IMR-90 (cell line): ENCODE measurements around the gene KTN1. TPM values are rescaled to one million over a fixed set of nuclear protein-coding genes. Genes with fewer than 3 reads are reported as not detected.

Source experiments
- ATAC-seq: fragments of 200-7000 bp; cut with Tn5 transposase; 2 replicates; pipeline ENCODE4 v1.9.1; 2020; ENCODE audit warnings: low read depth, mild to moderate bottlenecking, moderate library complexity
- BruUV-seq: library from RNA; stranded (reverse); fragments of 400-500 nt; replicated peaks from 2 replicates; lab custom pipeline; 2021; lab: Mats Ljungman, UMichigan
- CTCF ChIA-PET: fragments of 300-600 bp; formaldehyde crosslinking; extraction: SDS; loops from one replicate; lab custom pipeline; 2021; ENCODE audit warnings: antibody characterized with exemption; lab: Yijun Ruan, JAX
- POLR2A ChIA-PET: fragments of 300-600 bp; sonication (Branson Sonifier 250); formaldehyde crosslinking; loops from one replicate; lab custom pipeline; 2022; ENCODE audit warnings: antibody characterized with exemption; ENCODE audit not compliant: unreplicated experiment; lab: Charles Lee
- DNase-seq: peaks from one replicate; pipeline ENCODE4 v3.0.0; 2013
- H2AFZ ChIP-seq: replicated peaks from 2 replicates; pipeline ENCODE3; 2013; ENCODE audit warnings: low read length, mild to moderate bottlenecking; ENCODE audit not compliant: poor library complexity
- H2AK5ac ChIP-seq: 2 replicates; pipeline ENCODE4 v1.6.1; 2013; ENCODE audit warnings: low read depth, low read length, inconsistent platforms
- H2AK9ac ChIP-seq: replicated peaks from 2 replicates; pipeline ENCODE3; 2013; ENCODE audit warnings: mild to moderate bottlenecking, low read depth, low read length, moderate library complexity; ENCODE audit not compliant: poor library complexity
- H2BK120ac ChIP-seq: 2 replicates; pipeline ENCODE4 v1.6.1; 2013; ENCODE audit warnings: low read depth, low read length, inconsistent platforms
- H2BK15ac ChIP-seq: 3 replicates; pipeline ENCODE4 v1.6.1; 2013; ENCODE audit warnings: low read depth, low read length, inconsistent platforms
- H2BK20ac ChIP-seq: 2 replicates; pipeline ENCODE4 v1.6.1; 2013; ENCODE audit warnings: low read depth, mild to moderate bottlenecking, inconsistent platforms, low read length, moderate library complexity
- H2BK5ac ChIP-seq: 2 replicates; pipeline ENCODE4 v1.6.1; 2013; ENCODE audit warnings: mild to moderate bottlenecking, low read depth, low read length, inconsistent platforms; ENCODE audit not compliant: poor library complexity, severe bottlenecking
- H3K14ac ChIP-seq: replicated peaks from 2 replicates; pipeline ENCODE4 v1.6.1; 2013; ENCODE audit warnings: low read depth, low read length, inconsistent platforms
- H3K18ac ChIP-seq: 2 replicates; pipeline ENCODE4 v1.6.1; 2013; ENCODE audit warnings: low read depth, low read length, control low read depth
- H3K23ac ChIP-seq: 2 replicates; pipeline ENCODE4 v1.6.1; 2013; ENCODE audit warnings: low read depth, low read length, inconsistent platforms
- H3K27ac ChIP-seq: 2 replicates; pipeline ENCODE4 v1.5.1; 2013; ENCODE audit warnings: mild to moderate bottlenecking, control low read depth, low read length; ENCODE audit not compliant: insufficient read depth
- H3K27me3 ChIP-seq: 2 replicates; pipeline ENCODE4 v1.6.1; 2013; ENCODE audit warnings: low read length; ENCODE audit not compliant: control insufficient read depth, insufficient read depth
- H3K36me3 ChIP-seq: 2 replicates; pipeline ENCODE4 v1.6.1; 2013; ENCODE audit warnings: low read length, mixed read lengths; ENCODE audit not compliant: control insufficient read depth, insufficient read depth
- H3K4ac ChIP-seq: 2 replicates; pipeline ENCODE4 v1.6.1; 2013; ENCODE audit warnings: low read depth, low read length, inconsistent platforms
- H3K4me1 ChIP-seq: 2 replicates; pipeline ENCODE4 v1.6.1; 2013; ENCODE audit warnings: low read length, mixed read lengths; ENCODE audit not compliant: control insufficient read depth, insufficient read depth
- H3K4me2 ChIP-seq: 2 replicates; pipeline ENCODE4 v1.6.1; 2013; ENCODE audit warnings: low read depth, mild to moderate bottlenecking, control low read depth, low read length, moderate library complexity
- H3K4me3 ChIP-seq: 2 replicates; pipeline ENCODE4 v1.5.1; 2013; ENCODE audit warnings: low read depth, mild to moderate bottlenecking, control low read depth, low read length, moderate library complexity; ENCODE audit not compliant: insufficient read depth
- H3K56ac ChIP-seq: 2 replicates; pipeline ENCODE4 v1.6.1; 2013; ENCODE audit warnings: low read length, inconsistent platforms; ENCODE audit not compliant: insufficient read depth; ENCODE audit errors: extremely low read depth
- H3K79me1 ChIP-seq, 2 experiments: 2 replicates each; pipeline ENCODE4 v1.6.1; 2013; ENCODE audit warnings: low read length in 2 of 2, inconsistent platforms in 1 of 2, low read depth in 1 of 2
- H3K9ac ChIP-seq: 2 replicates; pipeline ENCODE4 v1.6.1; 2013; ENCODE audit warnings: low read depth, low read length, control low read depth
- H3K9me1 ChIP-seq: 2 replicates; pipeline ENCODE4 v1.6.1; 2013; ENCODE audit warnings: low read length, inconsistent platforms; ENCODE audit not compliant: insufficient read depth
- H3K9me3 ChIP-seq: 2 replicates; pipeline ENCODE4 v1.6.1; 2013; ENCODE audit warnings: low read length; ENCODE audit not compliant: control insufficient read depth, insufficient read depth
- H4K20me1 ChIP-seq: 2 replicates; pipeline ENCODE4 v1.6.1; 2013; ENCODE audit warnings: low read length, inconsistent platforms; ENCODE audit not compliant: insufficient read depth
- H4K5ac ChIP-seq: 2 replicates; pipeline ENCODE4 v1.6.1; 2013; ENCODE audit warnings: mild to moderate bottlenecking, low read depth, low read length, control low read depth
- H4K8ac ChIP-seq, 2 experiments: 2 replicates each; pipeline ENCODE4 v1.6.1; 2013; ENCODE audit warnings: low read depth in 2 of 2, low read length in 2 of 2, control low read depth in 1 of 2, inconsistent platforms in 1 of 2
- H4K91ac ChIP-seq: 2 replicates; pipeline ENCODE4 v1.6.1; 2013; ENCODE audit warnings: low read depth, low read length, inconsistent platforms; ENCODE audit not compliant: insufficient read depth
- BHLHE40 ChIP-seq: fragments of 150-350 bp; IDR thresholded peaks from 2 replicates; pipeline ENCODE4 v1.6.1; 2016; ENCODE audit warnings: mild to moderate bottlenecking, low read depth, low read length
- CEBPB ChIP-seq: IDR thresholded peaks from 2 replicates; pipeline ENCODE4 v1.6.1; 2012; ENCODE audit warnings: low read depth, low read length, improper control_type of control experiment
- CHD1 ChIP-seq: IDR thresholded peaks from 2 replicates; pipeline ENCODE4 v1.6.1; 2012; ENCODE audit warnings: low read depth, low read length, improper control_type of control experiment
- MAFK ChIP-seq: IDR thresholded peaks from 2 replicates; pipeline ENCODE4 v1.6.1; 2012; ENCODE audit warnings: low read depth, low read length, improper control_type of control experiment
- MAZ ChIP-seq: IDR thresholded peaks from 2 replicates; pipeline ENCODE4 v1.6.1; 2012; ENCODE audit warnings: low read depth, mild to moderate bottlenecking, low read length, improper control_type of control experiment, moderate library complexity, borderline replicate concordance
- MXI1 ChIP-seq: IDR thresholded peaks from 2 replicates; pipeline ENCODE4 v1.6.1; 2012; ENCODE audit warnings: low read depth, mild to moderate bottlenecking, low read length, moderate library complexity, borderline replicate concordance
- NFE2L2 ChIP-seq: fragments of 150-350 bp; IDR thresholded peaks from 2 replicates; pipeline ENCODE4 v1.6.1; 2016; ENCODE audit warnings: low read depth, mild to moderate bottlenecking, low read length
- POLR2A ChIP-seq: IDR thresholded peaks from 2 replicates; pipeline ENCODE4 v1.6.1; 2012; ENCODE audit warnings: mild to moderate bottlenecking, low read depth, low read length
- RAD21 ChIP-seq: IDR thresholded peaks from 2 replicates; pipeline ENCODE4 v1.6.1; 2012; ENCODE audit warnings: low read length, improper control_type of control experiment
- RCOR1 ChIP-seq: IDR thresholded peaks from 2 replicates; pipeline ENCODE4 v1.6.1; 2012; ENCODE audit warnings: mild to moderate bottlenecking, low read length, improper control_type of control experiment; ENCODE audit not compliant: insufficient replicate concordance
- RFX5 ChIP-seq: IDR thresholded peaks from 2 replicates; pipeline ENCODE4 v1.8.0; 2012; ENCODE audit warnings: low read depth, mild to moderate bottlenecking, low read length, moderate library complexity
- SMC3 ChIP-seq: fragments of 150-350 bp; IDR thresholded peaks from 2 replicates; pipeline ENCODE4 v1.6.1; 2016; ENCODE audit warnings: low read depth, mild to moderate bottlenecking, antibody characterized with exemption, low read length, moderate library complexity
- WGBS, 2 experiments: methylation state at CpG; one replicate each; pipeline versions ENCODE4 v1.1.5 to v1.1.7; 2013; ENCODE audit warnings: missing lambda C conversion rate in 2 of 2; ENCODE audit not compliant: insufficient read length in 1 of 2; ENCODE audit errors: extremely low coverage in 2 of 2; 5-methylcytosine and 5-hydroxymethylcytosine counted together
- dilution Hi-C: fragments of 300-500 bp; cut with HindIII; formaldehyde crosslinking; loops from one replicate; pipeline ENCODE4 v1.14.3; 2018; ENCODE audit warnings: low sequenced_read_pairs; ENCODE audit not compliant: unreplicated experiment
- in situ Hi-C: fragments of 300-500 bp; cut with MboI; formaldehyde crosslinking; loops from 3 replicates; pipeline ENCODE4 v1.14.3; 2019; ENCODE audit warnings: low sequenced_read_pairs, inconsistent platforms, mixed read lengths
- intact Hi-C: fragments of 100-400 bp; cut with micrococcal nuclease; formaldehyde crosslinking; loops from 2 replicates; pipeline ENCODE4 v1.10.0; 2022
- polyA plus RNA-seq, 3 experiments: library from polyadenylated mRNA; depleted of rRNA; stranded (reverse); fragments of >200 nt; gene quantifications; 2 replicates each; pipeline ENCODE4 v1.2.3, GENCODE V29; 2012; ENCODE audit warnings: low replicate concordance in 1 of 3
- total RNA-seq: library from RNA; depleted of rRNA; stranded (reverse); fragments of >200 nt; gene quantifications from 2 replicates; pipeline ENCODE4 v1.2.3, GENCODE V29; 2012
- TF ChIP-seq, protein P1 (sequence below): fragments of 150-350 bp; IDR thresholded peaks from 2 replicates; pipeline ENCODE4 v1.6.1; 2016; ENCODE audit warnings: low read depth, mild to moderate bottlenecking, low read length, moderate library complexity, borderline replicate concordance
- TF ChIP-seq, protein P2 (sequence below): conservative IDR thresholded peaks from 2 replicates; pipeline ENCODE4 v1.5.1; 2012; ENCODE audit warnings: mild to moderate bottlenecking, low read depth, low read length, improper control_type of control experiment
- TF ChIP-seq, protein P3 (sequence below): fragments of 150-350 bp; IDR thresholded peaks from 2 replicates; pipeline ENCODE4 v1.6.1; 2017; ENCODE audit warnings: mild to moderate bottlenecking, antibody characterized with exemption, low read length, low read depth

Gene KTN1
- total and polyA plus RNA-seq, 2 of the 4 experiments (the other 2 are of a cell fraction) = 42.1 to 57.2 TPM

DNA sequence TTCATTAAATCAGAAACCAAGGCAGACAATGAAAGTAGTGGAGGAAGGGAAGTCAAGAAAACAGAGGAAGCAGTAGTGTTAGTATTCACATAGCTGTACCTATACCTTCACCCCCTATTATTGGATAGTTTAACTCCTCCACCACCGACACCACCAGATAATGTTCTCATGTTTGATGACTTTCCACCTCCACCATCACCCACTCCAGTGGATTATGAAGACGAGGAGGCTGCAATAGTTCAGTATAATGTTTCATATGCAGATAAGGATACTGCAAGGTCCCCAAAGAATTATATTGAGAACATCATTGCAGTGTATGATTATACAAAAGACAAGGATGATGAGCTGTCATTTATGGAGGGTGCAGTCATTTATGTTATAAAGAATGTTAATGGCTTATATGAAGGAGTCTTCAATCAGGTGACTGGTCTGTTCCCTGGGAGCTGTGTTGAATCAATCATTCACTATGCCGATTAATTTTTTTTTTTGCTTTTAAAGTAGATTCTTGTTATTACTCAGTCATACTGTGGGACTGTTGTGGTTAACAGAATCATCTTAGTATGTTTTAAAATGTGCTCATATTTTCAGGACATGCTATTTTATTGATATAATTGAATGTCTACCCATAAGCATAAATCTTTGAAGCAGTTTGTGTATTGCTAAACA is 32.2 kb upstream of the KTN1 start:
- no peaks in the 10 kb centered on the region for H4K20me1 ChIP-seq
- H2AFZ ChIP-seq = no peak overlapping the region
- ATAC-seq = no peak
- H2BK120ac ChIP-seq = no peak overlapping the region
- in situ Hi-C loops = no loop called here
- ChIA-PET POLR2A (no interaction called here), CTCF (interaction anchor here (1.5 kb wide), 1 partner anchor 9 kb away, joined by 4 read pairs; no protein-coding TSS in a partner anchor)
- no peaks in the 10 kb centered on the region for H3K27me3 ChIP-seq
- DNase-seq = no peak
- no TSS peak for BruUV-seq
- no peak overlapping the region for H2BK20ac ChIP-seq
- no peak overlapping the region for H2BK15ac ChIP-seq
- no peak overlapping the region for H4K8ac ChIP-seq
- H3K27ac ChIP-seq = no peak overlapping the region
- H3K36me3 ChIP-seq = no peaks in the 10 kb centered on the region
- no peak overlapping the region for H3K23ac ChIP-seq
- no peaks in the 10 kb centered on the region for H3K9me3 ChIP-seq
- no peak overlapping the region for H3K56ac ChIP-seq
- no peaks in the 10 kb centered on the region for H3K9me1 ChIP-seq
- no peak overlapping the region for H4K91ac ChIP-seq
- intact Hi-C loops = no loop called here
- TF ChIP-seq NFE2L2 = no peak
- no peak for TF ChIP-seq MAFK
- no peak for TF ChIP-seq MXI1
- TF ChIP-seq, protein P1, sequence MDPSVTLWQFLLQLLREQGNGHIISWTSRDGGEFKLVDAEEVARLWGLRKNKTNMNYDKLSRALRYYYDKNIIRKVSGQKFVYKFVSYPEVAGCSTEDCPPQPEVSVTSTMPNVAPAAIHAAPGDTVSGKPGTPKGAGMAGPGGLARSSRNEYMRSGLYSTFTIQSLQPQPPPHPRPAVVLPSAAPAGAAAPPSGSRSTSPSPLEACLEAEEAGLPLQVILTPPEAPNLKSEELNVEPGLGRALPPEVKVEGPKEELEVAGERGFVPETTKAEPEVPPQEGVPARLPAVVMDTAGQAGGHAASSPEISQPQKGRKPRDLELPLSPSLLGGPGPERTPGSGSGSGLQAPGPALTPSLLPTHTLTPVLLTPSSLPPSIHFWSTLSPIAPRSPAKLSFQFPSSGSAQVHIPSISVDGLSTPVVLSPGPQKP = no peak
- TF ChIP-seq CEBPB = no peak
- TF ChIP-seq BHLHE40 = no peak
- no peak for TF ChIP-seq MAZ
- TF ChIP-seq, protein P2, sequence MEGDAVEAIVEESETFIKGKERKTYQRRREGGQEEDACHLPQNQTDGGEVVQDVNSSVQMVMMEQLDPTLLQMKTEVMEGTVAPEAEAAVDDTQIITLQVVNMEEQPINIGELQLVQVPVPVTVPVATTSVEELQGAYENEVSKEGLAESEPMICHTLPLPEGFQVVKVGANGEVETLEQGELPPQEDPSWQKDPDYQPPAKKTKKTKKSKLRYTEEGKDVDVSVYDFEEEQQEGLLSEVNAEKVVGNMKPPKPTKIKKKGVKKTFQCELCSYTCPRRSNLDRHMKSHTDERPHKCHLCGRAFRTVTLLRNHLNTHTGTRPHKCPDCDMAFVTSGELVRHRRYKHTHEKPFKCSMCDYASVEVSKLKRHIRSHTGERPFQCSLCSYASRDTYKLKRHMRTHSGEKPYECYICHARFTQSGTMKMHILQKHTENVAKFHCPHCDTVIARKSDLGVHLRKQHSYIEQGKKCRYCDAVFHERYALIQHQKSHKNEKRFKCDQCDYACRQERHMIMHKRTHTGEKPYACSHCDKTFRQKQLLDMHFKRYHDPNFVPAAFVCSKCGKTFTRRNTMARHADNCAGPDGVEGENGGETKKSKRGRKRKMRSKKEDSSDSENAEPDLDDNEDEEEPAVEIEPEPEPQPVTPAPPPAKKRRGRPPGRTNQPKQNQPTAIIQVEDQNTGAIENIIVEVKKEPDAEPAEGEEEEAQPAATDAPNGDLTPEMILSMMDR = no peak
- no peak for TF ChIP-seq RFX5
- TF ChIP-seq RCOR1 = no peak
- no peak for TF ChIP-seq SMC3
- TF ChIP-seq CHD1 = no peak
- TF ChIP-seq RAD21 = no peak
- TF ChIP-seq, protein P3, sequence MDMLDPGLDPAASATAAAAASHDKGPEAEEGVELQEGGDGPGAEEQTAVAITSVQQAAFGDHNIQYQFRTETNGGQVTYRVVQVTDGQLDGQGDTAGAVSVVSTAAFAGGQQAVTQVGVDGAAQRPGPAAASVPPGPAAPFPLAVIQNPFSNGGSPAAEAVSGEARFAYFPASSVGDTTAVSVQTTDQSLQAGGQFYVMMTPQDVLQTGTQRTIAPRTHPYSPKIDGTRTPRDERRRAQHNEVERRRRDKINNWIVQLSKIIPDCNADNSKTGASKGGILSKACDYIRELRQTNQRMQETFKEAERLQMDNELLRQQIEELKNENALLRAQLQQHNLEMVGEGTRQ = no peak
- TF ChIP-seq POLR2A = no peak
- H2AK5ac ChIP-seq = no peak overlapping the region
- no peak overlapping the region for H3K4ac ChIP-seq
- H2AK9ac ChIP-seq = no peak overlapping the region
- WGBS, 2 experiments = no CpG with 5 or more reads among the region's 3 CpGs
- H3K4me2 ChIP-seq = no peak overlapping the region
- no peak overlapping the region for H3K14ac ChIP-seq
- H3K9ac ChIP-seq = no peak overlapping the region
- no peaks in the 10 kb centered on the region for H3K79me1 ChIP-seq
- no peak overlapping the region for H4K5ac ChIP-seq
- H3K4me1 ChIP-seq = no peaks in the 10 kb centered on the region
- H3K4me3 ChIP-seq = no peak overlapping the region
- dilution Hi-C loops = no loop called here
- H2BK5ac ChIP-seq = no peak overlapping the region
- H3K18ac ChIP-seq = no peak overlapping the region
